HG03066 (cell line): ENCODE measurements around the gene RCOR1.

Experiments
- ATAC-seq: cut with Tn5 transposase; IDR thresholded peaks from one replicate; pipeline ENCODE4 v1.9.1; 2021; ENCODE audit warnings: low read depth; ENCODE audit not compliant: unreplicated experiment

Gene RCOR1

GRCh38 chr14:102666635-102667034 lies 74.2 kb downstream of the RCOR1 start:
- no peak for ATAC-seq

- no peak for ATAC-seq
Measured at GRCh38 chr14:102667703-102668102, 75.3 kb downstream of the RCOR1 start.

DNA sequence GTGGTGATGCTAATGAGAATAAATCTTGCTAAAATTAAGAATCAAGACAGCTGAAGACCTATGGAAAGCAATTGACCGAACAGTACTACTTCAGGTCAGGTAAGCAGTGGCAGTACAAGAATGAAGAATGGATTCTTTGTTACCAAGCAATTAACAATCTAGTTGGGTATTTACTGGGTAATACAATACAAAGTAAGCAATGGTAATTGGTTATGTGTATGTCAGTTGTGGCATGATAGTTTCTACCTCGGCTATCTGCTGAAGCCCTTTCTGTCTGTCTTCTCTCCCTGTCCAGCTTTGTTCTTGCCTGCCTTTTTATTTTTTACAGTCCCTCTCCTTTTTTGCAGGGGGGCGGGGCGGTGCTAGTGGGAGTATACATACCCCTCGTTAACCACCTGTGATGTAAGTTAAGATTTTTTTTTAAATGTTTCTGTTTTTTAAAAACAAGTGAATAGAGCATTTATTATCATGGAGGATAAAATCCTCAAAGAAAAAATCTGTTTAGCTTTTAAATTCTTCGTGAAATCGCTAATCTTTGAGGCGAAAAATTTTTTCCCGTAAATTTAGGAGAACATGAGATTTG lies 75.9 kb downstream of the RCOR1 start:
- no peak for ATAC-seq

- ATAC-seq, result no peak
Measured at GRCh38 chr14:102671410-102671809, 79.0 kb downstream of the RCOR1 start.

GRCh38 chr14:102672410-102672960 lies 80.0 kb downstream of the RCOR1 start:
- ATAC-seq, result no peak

DNA sequence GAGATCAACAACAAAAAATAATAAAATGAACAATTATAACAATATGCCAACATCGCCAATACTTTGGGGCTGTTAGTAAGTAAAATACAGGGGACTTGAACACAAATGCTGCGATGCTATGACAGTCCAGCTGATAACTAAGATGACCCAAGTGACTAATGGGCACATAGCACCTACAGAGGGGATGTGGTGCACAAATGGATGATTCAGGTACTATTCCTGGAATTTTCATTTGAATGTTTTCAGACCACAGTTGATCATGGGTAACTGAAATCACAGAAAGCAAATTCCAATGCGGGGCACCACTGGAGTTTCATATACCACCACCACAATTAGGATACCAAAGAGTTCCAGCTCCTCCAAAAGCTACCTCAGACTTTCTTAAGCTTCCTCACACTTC lies 82.9 kb downstream of the RCOR1 start:
- no peak for ATAC-seq

GRCh38 chr14:102678394-102678793 lies 85.9 kb downstream of the RCOR1 start:
- ATAC-seq, result no peak

- ATAC-seq, result no peak
Measured at GRCh38 chr14:102683399-102684297, 91.2 kb downstream of the RCOR1 start.

DNA sequence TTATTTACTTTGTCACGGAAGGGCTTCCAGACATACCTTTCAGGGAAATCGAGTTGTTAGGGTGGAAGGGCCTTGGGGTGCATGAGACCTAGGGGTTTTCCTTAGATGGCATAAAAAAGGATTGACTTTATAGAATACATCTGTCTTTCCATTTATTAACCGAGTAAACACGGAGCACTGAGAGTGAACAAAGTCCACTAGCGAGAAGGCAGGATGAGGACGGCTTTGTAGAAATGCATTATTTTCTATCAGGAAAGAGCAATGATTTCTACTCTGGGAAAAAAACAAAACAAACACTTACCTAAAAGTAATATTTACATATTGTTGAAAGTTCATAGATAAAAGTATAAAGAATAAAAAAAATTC lies 91.8 kb downstream of the RCOR1 start:
- ATAC-seq, result no peak

DNA sequence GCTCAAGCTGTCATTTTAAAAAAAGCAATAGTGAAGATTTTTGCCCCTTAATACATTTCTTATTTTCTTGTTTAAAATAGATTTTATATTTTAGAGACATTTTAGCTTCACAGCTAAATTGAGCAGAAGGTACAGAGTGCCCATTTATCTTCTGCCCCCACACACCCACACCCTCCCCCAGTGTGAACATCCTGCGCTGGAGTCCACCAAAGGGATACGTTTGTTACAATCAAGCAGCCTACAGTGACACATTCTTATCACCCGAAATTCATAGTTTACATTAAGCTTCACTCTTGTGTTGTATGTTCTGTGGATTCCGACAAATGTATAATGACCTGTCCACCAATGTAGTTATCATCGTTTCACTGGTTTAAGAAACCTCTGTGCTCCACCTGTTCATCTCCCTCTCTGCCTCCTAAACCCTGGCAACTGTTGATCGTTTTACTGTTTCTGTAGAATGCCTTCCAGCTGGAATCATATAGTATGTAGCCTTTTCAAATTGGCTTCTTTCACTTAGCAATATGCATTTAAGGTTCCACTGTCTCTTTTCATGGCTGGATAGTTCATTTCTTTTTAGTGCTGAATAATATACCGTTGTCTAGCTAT lies 93.8 kb downstream of the RCOR1 start:
- ATAC-seq, result no peak

- no peak for ATAC-seq
Measured at GRCh38 chr14:102688290-102688689, 95.8 kb downstream of the RCOR1 start.

- ATAC-seq, result no peak
Measured at GRCh38 chr14:102690509-102691286, 98.2 kb downstream of the RCOR1 start.

DNA sequence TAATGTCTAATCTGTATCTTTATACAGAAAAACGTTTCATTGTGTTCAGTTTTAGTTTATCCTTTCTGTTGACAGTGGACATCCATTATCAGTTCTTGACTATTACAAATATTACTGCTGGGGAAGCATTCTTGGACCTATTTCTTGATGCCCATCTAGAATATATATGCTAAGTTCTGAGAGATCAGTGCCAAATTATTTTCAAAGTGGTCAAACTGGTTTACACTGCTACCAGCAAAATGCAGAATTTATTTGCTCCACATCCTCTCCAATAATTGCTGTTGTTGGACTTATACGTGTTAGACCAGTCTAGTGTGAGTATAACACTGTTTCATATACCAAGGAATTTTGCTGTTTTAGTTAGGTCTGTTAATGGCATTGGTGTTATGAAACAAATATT lies 99.3 kb downstream of the RCOR1 start:
- ATAC-seq, result no peak

GRCh38 chr14:102692334-102692733 lies 99.9 kb downstream of the RCOR1 start:
- ATAC-seq, result no peak

GRCh38 chr14:102693006-102693755 lies 100.7 kb downstream of the RCOR1 start:
- ATAC-seq, result no peak

DNA sequence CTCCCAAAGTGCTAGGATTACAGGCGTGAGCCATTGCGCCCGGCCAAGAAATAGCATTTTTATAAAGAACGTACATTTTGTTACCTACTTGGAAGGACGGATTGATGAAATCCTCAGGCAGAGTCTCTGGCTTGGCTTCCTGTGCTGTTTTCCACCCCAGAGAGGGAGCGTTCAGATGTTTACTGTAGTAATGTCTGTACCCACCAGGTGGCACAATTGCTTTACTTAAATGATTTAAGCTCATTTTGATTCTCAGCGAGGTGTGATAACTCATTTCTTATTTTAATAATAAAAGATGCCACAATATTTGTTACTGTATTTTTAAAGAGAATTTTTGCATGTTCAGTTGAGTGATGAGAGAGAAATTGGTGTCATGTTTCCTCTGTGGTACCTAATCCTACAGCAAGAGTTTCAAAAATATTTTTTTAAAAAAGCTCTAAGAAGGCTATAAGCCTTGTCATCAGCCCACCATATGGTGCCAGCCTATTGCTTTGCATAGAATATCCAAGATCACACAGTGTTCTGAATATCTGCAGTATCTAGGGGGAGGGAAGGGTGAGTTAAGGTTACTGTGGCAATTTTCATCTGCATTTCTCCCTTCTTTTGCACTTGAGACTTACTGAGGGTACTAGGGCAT lies 102.2 kb downstream of the RCOR1 start:
- no peak for ATAC-seq

DNA sequence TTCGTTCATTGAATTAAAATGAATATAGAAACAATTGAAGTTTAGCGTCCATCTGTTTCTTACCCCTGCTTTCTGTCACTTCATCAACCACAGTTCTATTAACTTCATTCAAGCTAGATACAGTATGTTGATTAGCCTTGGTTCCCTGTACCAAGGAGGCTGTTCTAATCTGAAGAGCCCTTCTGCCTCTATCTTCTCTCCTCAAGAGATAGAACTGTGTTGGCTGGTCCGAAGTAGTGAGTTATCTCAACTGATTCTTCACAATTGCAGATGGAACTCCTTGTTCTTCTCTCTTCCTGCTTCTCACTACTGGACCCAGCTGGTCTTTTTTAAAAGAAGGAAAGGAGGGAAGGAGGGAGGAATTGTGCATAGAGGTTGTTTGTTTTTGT lies 102.7 kb downstream of the RCOR1 start:
- ATAC-seq, result no peak

GRCh38 chr14:102696332-102696731 lies 103.9 kb downstream of the RCOR1 start:
- no peak for ATAC-seq

GRCh38 chr14:102696856-102697495 lies 104.5 kb downstream of the RCOR1 start:
- ATAC-seq, result no peak
